ENCODE measurements around the gene HAUS5. TPM values are rescaled to one million over a fixed set of nuclear protein-coding genes. Genes with fewer than 3 reads are reported as not detected.

The HAUS5 gene
- total RNA-seq: 7.5 TPM

GRCh38 chr19:35612559-35613321, at the start of gene HAUS5:
TSS of gene HAUS5 (plus strand) at chr19:35612735. CDS start at chr19:35612795, 60 bp downstream.

GRCh38 chr19:35563207-35563829, 49.2 kb upstream of the HAUS5 start, which contains the start of gene ATP4A:
TSS of gene ATP4A (minus strand) at chr19:35563658. CDS start at chr19:35563629, 29 bp downstream.

GRCh38 chr19:35585848-35586247, 26.7 kb upstream of the HAUS5 start, which contains the start of gene PMIS2:
TSS of gene PMIS2 (plus strand) at chr19:35586173. CDS start at chr19:35586260, 87 bp downstream.

GRCh38 chr19:35628565-35629331, 16.2 kb downstream of the HAUS5 start, which contains the start of gene RBM42:
TSS of gene RBM42 (plus strand) at chr19:35629036. CDS start at chr19:35629154, 118 bp downstream.

GRCh38 chr19:35641515-35642151, 29.1 kb downstream of the HAUS5 start, which contains the start of gene ETV2:
TSS of gene ETV2 (plus strand) at chr19:35641745. CDS start at chr19:35642461, 716 bp downstream.

GRCh38 chr19:35648017-35648961, 35.8 kb downstream of the HAUS5 start, which contains the start of gene COX6B1:
TSS of gene COX6B1 (plus strand) at chr19:35648323. CDS start at chr19:35651244, 2,921 bp downstream.

GRCh38 chr19:35666251-35666913, 53.8 kb downstream of the HAUS5 start, which contains the start of gene UPK1A:
TSS of gene UPK1A (plus strand) at chr19:35666517. CDS start at chr19:35666813, 296 bp downstream.

Other genes starting within 250 kb of the HAUS5 start
- gene GPR42, start 241.7 kb upstream of the HAUS5 start, total RNA-seq: not detected
- gene FFAR2, start 164.5 kb upstream of the HAUS5 start, total RNA-seq: not detected
- not detected for gene KRTDAP, start 122.3 kb upstream of the HAUS5 start, total RNA-seq
- not detected for gene DMKN, start 99.1 kb upstream of the HAUS5 start, total RNA-seq
- gene SBSN, start 84.4 kb upstream of the HAUS5 start, total RNA-seq: not detected
- gene GAPDHS, start 79.3 kb upstream of the HAUS5 start, total RNA-seq: not detected
- 39.8 TPM for gene TMEM147, start 67.1 kb upstream of the HAUS5 start, total RNA-seq
- not detected for gene ATP4A, start 49.1 kb upstream of the HAUS5 start, total RNA-seq
- not detected for gene PMIS2, start 26.6 kb upstream of the HAUS5 start, total RNA-seq
- 18.8 TPM for gene RBM42, start 16.3 kb downstream of the HAUS5 start, total RNA-seq
- 0.94 TPM for gene ETV2, start 29.0 kb downstream of the HAUS5 start, total RNA-seq
- gene COX6B1, start 35.6 kb downstream of the HAUS5 start, total RNA-seq: 115 TPM
- not detected for gene UPK1A, start 53.8 kb downstream of the HAUS5 start, total RNA-seq
- not detected for gene ZBTB32, start 91.8 kb downstream of the HAUS5 start, total RNA-seq
- 11.6 TPM for gene KMT2B, start 105.3 kb downstream of the HAUS5 start, total RNA-seq
- gene IGFLR1, start 129.7 kb downstream of the HAUS5 start, total RNA-seq: 0.94 TPM
- 5.3 TPM for gene U2AF1L4, start 132.7 kb downstream of the HAUS5 start, total RNA-seq
- 8.8 TPM for gene PSENEN, start 132.9 kb downstream of the HAUS5 start, total RNA-seq
- 16.9 TPM for gene LIN37, start 135.8 kb downstream of the HAUS5 start, total RNA-seq
- not detected for gene HSPB6, start 144.3 kb downstream of the HAUS5 start, total RNA-seq
- 5.9 TPM for gene PROSER3, start 145.4 kb downstream of the HAUS5 start, total RNA-seq
- 123 TPM for gene ARHGAP33, start 162.8 kb downstream of the HAUS5 start, total RNA-seq
- gene PRODH2, start 200.1 kb downstream of the HAUS5 start, total RNA-seq: not detected
- gene NPHS1, start 239.8 kb downstream of the HAUS5 start, total RNA-seq: not detected
- gene KIRREL2, start 244.2 kb downstream of the HAUS5 start, total RNA-seq: 0.94 TPM